ENCODE measurements around the gene HIGD2A. TPM values are rescaled to one million over a fixed set of nuclear protein-coding genes. Genes with fewer than 3 reads are reported as not detected.

Gene HIGD2A
- total and polyA plus RNA-seq, 2 experiments from 2014 or later = 67.7 to 194 TPM

DNA sequence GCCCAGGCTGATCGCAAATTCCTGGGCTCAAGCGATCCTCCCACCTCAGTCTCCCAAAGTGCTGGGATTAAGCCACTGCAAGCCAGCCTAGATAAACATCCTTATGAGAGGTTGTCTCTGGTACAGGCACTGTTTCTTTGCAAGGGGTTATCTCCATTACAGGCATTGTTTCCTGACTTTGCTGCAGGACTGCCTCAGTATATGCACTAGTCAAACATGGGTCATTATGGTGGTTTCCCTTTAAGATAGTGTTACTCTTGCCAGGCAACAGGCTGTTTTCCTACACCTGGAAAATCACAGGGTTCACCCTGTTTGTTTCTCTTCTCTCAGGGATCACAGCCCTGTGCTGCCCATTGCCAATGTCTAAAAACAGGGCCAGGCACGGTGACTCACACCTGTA lies 35.6 kb downstream of the HIGD2A start:
- H3K36me3 ChIP-seq (ENCODE audit: insufficient read depth) = 0 out of 2 replicates have a peak, but pooled peaks cover 3% of the 10 kb centered on the region
- Mint-ChIP-seq H3K9me3 (peaks cover 52% of the 10 kb centered on the region), H3K36me3 (ENCODE audit: low read depth) (peaks cover 23% of the 10 kb centered on the region), H3K27me3 (ENCODE audit: insufficient read depth, low read depth, poor library complexity) (peaks cover 4% of the 10 kb centered on the region), H3K4me1 (no peaks in the 10 kb centered on the region), H3K4me3 (no peak overlapping the region), H3K27ac (no peak overlapping the region)
- TF ChIP-seq ZNF331 (CRISPR knock-in tag; IDR thresholded peaks at IDR 0.05; ENCODE audit: low read depth) = no peak
- no peak for TF ChIP-seq EZH2 (IDR thresholded peaks at IDR 0.05; ENCODE audit: low read depth, unreplicated experiment)
- TF ChIP-seq ZNF114 (CRISPR knock-in tag; IDR thresholded peaks at IDR 0.05) = no peak
- TF ChIP-seq NANOG (IDR thresholded peaks at IDR 0.05; ENCODE audit: borderline replicate concordance) = no peak
- TF ChIP-seq, protein P1, sequence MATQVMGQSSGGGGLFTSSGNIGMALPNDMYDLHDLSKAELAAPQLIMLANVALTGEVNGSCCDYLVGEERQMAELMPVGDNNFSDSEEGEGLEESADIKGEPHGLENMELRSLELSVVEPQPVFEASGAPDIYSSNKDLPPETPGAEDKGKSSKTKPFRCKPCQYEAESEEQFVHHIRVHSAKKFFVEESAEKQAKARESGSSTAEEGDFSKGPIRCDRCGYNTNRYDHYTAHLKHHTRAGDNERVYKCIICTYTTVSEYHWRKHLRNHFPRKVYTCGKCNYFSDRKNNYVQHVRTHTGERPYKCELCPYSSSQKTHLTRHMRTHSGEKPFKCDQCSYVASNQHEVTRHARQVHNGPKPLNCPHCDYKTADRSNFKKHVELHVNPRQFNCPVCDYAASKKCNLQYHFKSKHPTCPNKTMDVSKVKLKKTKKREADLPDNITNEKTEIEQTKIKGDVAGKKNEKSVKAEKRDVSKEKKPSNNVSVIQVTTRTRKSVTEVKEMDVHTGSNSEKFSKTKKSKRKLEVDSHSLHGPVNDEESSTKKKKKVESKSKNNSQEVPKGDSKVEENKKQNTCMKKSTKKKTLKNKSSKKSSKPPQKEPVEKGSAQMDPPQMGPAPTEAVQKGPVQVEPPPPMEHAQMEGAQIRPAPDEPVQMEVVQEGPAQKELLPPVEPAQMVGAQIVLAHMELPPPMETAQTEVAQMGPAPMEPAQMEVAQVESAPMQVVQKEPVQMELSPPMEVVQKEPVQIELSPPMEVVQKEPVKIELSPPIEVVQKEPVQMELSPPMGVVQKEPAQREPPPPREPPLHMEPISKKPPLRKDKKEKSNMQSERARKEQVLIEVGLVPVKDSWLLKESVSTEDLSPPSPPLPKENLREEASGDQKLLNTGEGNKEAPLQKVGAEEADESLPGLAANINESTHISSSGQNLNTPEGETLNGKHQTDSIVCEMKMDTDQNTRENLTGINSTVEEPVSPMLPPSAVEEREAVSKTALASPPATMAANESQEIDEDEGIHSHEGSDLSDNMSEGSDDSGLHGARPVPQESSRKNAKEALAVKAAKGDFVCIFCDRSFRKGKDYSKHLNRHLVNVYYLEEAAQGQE (IDR thresholded peaks at IDR 0.05; ENCODE audit: unreplicated experiment) = no peak
- no peak for TF ChIP-seq CREB1 (CRISPR knock-in tag; IDR thresholded peaks at IDR 0.05; ENCODE audit: low read depth)
- TF ChIP-seq, protein P2, sequence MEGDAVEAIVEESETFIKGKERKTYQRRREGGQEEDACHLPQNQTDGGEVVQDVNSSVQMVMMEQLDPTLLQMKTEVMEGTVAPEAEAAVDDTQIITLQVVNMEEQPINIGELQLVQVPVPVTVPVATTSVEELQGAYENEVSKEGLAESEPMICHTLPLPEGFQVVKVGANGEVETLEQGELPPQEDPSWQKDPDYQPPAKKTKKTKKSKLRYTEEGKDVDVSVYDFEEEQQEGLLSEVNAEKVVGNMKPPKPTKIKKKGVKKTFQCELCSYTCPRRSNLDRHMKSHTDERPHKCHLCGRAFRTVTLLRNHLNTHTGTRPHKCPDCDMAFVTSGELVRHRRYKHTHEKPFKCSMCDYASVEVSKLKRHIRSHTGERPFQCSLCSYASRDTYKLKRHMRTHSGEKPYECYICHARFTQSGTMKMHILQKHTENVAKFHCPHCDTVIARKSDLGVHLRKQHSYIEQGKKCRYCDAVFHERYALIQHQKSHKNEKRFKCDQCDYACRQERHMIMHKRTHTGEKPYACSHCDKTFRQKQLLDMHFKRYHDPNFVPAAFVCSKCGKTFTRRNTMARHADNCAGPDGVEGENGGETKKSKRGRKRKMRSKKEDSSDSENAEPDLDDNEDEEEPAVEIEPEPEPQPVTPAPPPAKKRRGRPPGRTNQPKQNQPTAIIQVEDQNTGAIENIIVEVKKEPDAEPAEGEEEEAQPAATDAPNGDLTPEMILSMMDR (conservative IDR thresholded peaks at IDR 0.05; ENCODE audit: low read depth in 2 of 2) = no peak
- no peak for TF ChIP-seq POLR2AphosphoS5 (IDR thresholded peaks at IDR 0.05; ENCODE audit: low read depth)
- TF ChIP-seq, protein P3, sequence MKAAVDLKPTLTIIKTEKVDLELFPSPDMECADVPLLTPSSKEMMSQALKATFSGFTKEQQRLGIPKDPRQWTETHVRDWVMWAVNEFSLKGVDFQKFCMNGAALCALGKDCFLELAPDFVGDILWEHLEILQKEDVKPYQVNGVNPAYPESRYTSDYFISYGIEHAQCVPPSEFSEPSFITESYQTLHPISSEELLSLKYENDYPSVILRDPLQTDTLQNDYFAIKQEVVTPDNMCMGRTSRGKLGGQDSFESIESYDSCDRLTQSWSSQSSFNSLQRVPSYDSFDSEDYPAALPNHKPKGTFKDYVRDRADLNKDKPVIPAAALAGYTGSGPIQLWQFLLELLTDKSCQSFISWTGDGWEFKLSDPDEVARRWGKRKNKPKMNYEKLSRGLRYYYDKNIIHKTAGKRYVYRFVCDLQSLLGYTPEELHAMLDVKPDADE (IDR thresholded peaks at IDR 0.05) = no peak
- TF ChIP-seq, protein P4, sequence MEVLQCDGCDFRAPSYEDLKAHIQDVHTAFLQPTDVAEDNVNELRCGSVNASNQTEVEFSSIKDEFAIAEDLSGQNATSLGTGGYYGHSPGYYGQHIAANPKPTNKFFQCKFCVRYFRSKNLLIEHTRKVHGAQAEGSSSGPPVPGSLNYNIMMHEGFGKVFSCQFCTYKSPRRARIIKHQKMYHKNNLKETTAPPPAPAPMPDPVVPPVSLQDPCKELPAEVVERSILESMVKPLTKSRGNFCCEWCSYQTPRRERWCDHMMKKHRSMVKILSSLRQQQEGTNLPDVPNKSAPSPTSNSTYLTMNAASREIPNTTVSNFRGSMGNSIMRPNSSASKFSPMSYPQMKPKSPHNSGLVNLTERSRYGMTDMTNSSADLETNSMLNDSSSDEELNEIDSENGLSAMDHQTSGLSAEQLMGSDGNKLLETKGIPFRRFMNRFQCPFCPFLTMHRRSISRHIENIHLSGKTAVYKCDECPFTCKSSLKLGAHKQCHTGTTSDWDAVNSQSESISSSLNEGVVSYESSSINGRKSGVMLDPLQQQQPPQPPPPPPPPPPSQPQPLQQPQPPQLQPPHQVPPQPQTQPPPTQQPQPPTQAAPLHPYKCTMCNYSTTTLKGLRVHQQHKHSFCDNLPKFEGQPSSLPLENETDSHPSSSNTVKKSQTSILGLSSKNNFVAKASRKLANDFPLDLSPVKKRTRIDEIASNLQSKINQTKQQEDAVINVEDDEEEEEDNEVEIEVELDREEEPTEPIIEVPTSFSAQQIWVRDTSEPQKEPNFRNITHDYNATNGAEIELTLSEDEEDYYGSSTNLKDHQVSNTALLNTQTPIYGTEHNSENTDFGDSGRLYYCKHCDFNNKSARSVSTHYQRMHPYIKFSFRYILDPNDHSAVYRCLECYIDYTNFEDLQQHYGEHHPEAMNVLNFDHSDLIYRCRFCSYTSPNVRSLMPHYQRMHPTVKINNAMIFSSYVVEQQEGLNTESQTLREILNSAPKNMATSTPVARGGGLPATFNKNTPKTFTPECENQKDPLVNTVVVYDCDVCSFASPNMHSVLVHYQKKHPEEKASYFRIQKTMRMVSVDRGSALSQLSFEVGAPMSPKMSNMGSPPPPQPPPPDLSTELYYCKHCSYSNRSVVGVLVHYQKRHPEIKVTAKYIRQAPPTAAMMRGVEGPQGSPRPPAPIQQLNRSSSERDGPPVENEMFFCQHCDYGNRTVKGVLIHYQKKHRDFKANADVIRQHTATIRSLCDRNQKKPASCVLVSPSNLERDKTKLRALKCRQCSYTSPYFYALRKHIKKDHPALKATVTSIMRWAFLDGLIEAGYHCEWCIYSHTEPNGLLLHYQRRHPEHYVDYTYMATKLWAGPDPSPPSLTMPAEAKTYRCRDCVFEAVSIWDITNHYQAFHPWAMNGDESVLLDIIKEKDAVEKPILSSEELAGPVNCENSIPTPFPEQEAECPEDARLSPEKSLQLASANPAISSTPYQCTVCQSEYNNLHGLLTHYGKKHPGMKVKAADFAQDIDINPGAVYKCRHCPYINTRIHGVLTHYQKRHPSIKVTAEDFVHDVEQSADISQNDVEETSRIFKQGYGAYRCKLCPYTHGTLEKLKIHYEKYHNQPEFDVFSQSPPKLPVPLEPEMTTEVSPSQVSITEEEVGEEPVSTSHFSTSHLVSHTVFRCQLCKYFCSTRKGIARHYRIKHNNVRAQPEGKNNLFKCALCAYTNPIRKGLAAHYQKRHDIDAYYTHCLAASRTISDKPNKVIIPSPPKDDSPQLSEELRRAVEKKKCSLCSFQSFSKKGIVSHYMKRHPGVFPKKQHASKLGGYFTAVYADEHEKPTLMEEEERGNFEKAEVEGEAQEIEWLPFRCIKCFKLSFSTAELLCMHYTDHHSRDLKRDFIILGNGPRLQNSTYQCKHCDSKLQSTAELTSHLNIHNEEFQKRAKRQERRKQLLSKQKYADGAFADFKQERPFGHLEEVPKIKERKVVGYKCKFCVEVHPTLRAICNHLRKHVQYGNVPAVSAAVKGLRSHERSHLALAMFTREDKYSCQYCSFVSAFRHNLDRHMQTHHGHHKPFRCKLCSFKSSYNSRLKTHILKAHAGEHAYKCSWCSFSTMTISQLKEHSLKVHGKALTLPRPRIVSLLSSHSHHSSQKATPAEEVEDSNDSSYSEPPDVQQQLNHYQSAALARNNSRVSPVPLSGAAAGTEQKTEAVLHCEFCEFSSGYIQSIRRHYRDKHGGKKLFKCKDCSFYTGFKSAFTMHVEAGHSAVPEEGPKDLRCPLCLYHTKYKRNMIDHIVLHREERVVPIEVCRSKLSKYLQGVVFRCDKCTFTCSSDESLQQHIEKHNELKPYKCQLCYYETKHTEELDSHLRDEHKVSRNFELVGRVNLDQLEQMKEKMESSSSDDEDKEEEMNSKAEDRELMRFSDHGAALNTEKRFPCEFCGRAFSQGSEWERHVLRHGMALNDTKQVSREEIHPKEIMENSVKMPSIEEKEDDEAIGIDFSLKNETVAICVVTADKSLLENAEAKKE (CRISPR knock-in tag; IDR thresholded peaks at IDR 0.05) = no peak
- H3K27ac ChIP-seq (ENCODE audit: low read depth) = no peak overlapping the region
- 0 out of 2 replicates have a peak, but pooled peaks cover 3% of the 10 kb centered on the region for H3K9me2 ChIP-seq (ENCODE audit: insufficient read depth)
- H3K4me2 ChIP-seq = no peak overlapping the region
- no peak overlapping the region for H2AFZ ChIP-seq
- no peak for DNase-seq (ENCODE audit: low spot score)
- H3K79me2 ChIP-seq (replicated peaks; ENCODE audit: insufficient read depth) = no peaks in the 10 kb centered on the region
- H3K4me3 ChIP-seq = no peak overlapping the region
- H3F3A ChIP-seq (replicated peaks; ENCODE audit: low read depth) = no peaks in the 10 kb centered on the region
- H3K27me3 ChIP-seq (ENCODE audit: insufficient read depth) = no peaks in the 10 kb centered on the region
- ATAC-seq = no peak
- H4K20me1 ChIP-seq (replicated peaks; ENCODE audit: insufficient read depth) = no peaks in the 10 kb centered on the region
- H3K4me1 ChIP-seq (ENCODE audit: insufficient read depth) = no peaks in the 10 kb centered on the region

Measured in GM23338 (cell line).